ENCODE data around the gene MRPL53.

Gene MRPL53

GRCh38 chr2:74424139-74424992 is 48.1 kb downstream of the MRPL53 start:
- H3K4me3 ChIP-seq (ENCODE audit: low read depth, low read length): no peak overlapping the region
- no peak for DNase-seq (ENCODE audit: low read depth)
- in situ Hi-C loops (cut with HindIII; ENCODE audit: low sequenced_read_pairs): no loop called here
- TF ChIP-seq, protein P1, sequence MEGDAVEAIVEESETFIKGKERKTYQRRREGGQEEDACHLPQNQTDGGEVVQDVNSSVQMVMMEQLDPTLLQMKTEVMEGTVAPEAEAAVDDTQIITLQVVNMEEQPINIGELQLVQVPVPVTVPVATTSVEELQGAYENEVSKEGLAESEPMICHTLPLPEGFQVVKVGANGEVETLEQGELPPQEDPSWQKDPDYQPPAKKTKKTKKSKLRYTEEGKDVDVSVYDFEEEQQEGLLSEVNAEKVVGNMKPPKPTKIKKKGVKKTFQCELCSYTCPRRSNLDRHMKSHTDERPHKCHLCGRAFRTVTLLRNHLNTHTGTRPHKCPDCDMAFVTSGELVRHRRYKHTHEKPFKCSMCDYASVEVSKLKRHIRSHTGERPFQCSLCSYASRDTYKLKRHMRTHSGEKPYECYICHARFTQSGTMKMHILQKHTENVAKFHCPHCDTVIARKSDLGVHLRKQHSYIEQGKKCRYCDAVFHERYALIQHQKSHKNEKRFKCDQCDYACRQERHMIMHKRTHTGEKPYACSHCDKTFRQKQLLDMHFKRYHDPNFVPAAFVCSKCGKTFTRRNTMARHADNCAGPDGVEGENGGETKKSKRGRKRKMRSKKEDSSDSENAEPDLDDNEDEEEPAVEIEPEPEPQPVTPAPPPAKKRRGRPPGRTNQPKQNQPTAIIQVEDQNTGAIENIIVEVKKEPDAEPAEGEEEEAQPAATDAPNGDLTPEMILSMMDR (IDR thresholded peaks at IDR 0.05; ENCODE audit: low read depth, low read length, missing control alignments): no peak

DNA sequence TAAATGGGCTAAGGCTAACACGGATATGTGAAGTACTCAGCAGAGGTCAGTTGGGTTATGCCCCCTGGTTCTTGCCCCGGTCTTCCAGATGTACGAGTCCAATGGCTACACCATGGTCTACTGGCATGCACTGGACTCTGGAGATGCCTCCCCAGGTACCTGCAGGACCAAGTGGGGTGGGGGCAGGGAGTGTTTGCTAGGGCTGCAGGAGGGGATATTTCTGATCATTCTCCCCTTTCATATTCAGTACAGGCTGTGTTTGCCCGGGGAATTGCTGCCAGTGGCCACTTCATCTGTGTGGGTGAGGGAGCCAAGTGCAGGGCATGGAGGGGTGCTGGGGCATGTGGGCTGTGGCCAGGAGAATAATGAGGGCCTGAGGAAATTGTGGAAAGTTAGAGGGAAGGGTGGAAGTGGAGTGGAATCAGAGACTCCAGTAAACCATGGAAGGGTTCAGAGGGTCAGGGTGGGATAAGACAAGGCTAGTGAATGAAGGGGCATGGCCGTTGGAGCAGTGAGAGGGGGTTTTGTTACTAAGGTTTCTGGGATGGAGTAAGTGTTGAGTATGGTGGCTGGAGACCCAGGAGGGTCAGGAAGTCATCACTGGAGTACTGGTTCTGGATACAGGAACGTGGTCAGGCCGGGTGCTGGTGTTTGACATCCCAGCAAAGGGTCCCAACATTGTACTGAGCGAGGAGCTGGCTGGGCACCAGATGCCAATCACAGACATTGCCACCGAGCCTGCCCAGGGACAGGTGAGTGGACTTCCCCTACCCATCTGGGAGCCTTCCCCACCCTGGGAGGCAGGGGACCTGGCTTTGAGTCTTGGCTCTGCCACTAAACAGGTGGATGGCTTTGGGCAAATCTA is 49.0 kb downstream of the MRPL53 start:
- no peak overlapping the region for H3K4me3 ChIP-seq (ENCODE audit: low read depth, low read length)
- no peak for DNase-seq (ENCODE audit: low read depth)
- TF ChIP-seq, protein P1 (IDR thresholded peaks at IDR 0.05; ENCODE audit: low read depth, low read length, missing control alignments): no peak
- in situ Hi-C loops (cut with HindIII; ENCODE audit: low sequenced_read_pairs): no loop called here

Data from astrocyte of the cerebellum (primary cell).